HCT116 (cell line): ENCODE data around the gene SKAP1. TPM values are rescaled to one million over a fixed set of nuclear protein-coding genes. Genes with fewer than 3 reads are reported as not detected.

Experiments used
- ATAC-seq: fragments of 200-7000 bp; cut with Tn5 transposase; 2 replicates; pipeline ENCODE4 v1.9.1; 2020; ENCODE audit warnings: mild to moderate bottlenecking, moderate library complexity
- BruUV-seq: library from RNA; stranded (reverse); fragments of 400-500 nt; replicated peaks from 2 replicates; lab custom pipeline; 2021; lab: Mats Ljungman, UMichigan
- CTCF ChIA-PET: fragments of 300-600 bp; sonication (Branson Sonifier 250); formaldehyde crosslinking; loops from one replicate; lab custom pipeline; 2021; ENCODE audit warnings: antibody characterized with exemption; lab: Charles Lee
- POLR2A ChIA-PET: fragments of 300-600, 350-600 bp; sonication (Branson Sonifier 250); formaldehyde crosslinking; loops from one replicate; lab custom pipeline; 2021; ENCODE audit warnings: antibody characterized with exemption; lab: Charles Lee
- RAD21 ChIA-PET, 2 experiments: fragments of 300-600 bp; sonication (Branson Sonifier 250); formaldehyde crosslinking; loops; one replicate each; lab custom pipeline; 2023; ENCODE audit warnings: low total read pairs in 2 of 2; ENCODE audit not compliant: uncharacterized antibody in 2 of 2, unreplicated experiment in 2 of 2, low non-redundant PET in 1 of 2; lab: Charles Lee
- DNase-seq: peaks from one replicate; pipeline ENCODE4 v3.0.0-alpha.2; 2010; ENCODE audit warnings: low read depth, low spot score
- H2AFZ ChIP-seq: fragments of 200-600 bp; shearing (Covaris generic), sonication (generic); 2 replicates; pipeline ENCODE4 v1.6.1; 2017; ENCODE audit warnings: low read depth, mixed run types, mixed read lengths, antibody characterized with exemption, low read length; ENCODE audit not compliant: poor library complexity, severe bottlenecking
- H3K27ac ChIP-seq: 2 replicates; pipeline ENCODE4 v1.5.1; 2012; ENCODE audit warnings: low read depth, low read length
- H3K27me3 ChIP-seq: fragments of 200-600 bp; sonication (generic); 2 replicates; pipeline ENCODE4 v1.6.1; 2016; ENCODE audit warnings: mixed run types, low read length, mixed read lengths; ENCODE audit not compliant: insufficient read depth
- H3K36me3 ChIP-seq, 2 experiments: fragments of 200-500 bp in 1 of 2; fragments of 200-600 bp in 1 of 2; sonication (Bioruptor generic) in 1 of 2; sonication (generic) in 1 of 2; 2 replicates each; pipeline versions ENCODE4 v1.5.1 to v1.6.1; 2014 to 2016; ENCODE audit warnings: low read length in 2 of 2, inconsistent platforms in 1 of 2, mixed read lengths in 1 of 2, mixed run types in 1 of 2; ENCODE audit not compliant: insufficient read depth in 2 of 2, control insufficient read depth in 1 of 2
- H3K4me1 ChIP-seq, 2 experiments: fragments of 200-600 bp in 1 of 2; sonication (generic) in 1 of 2; 2 replicates each; pipeline versions ENCODE4 v1.5.1 to v1.6.1; 2012 to 2017; ENCODE audit warnings: low read length in 2 of 2, inconsistent platforms in 1 of 2, mild to moderate bottlenecking in 1 of 2, mixed read lengths in 1 of 2, mixed run types in 1 of 2, moderate library complexity in 1 of 2; ENCODE audit not compliant: insufficient read depth in 2 of 2, control insufficient read depth in 1 of 2
- H3K4me2 ChIP-seq: fragments of 200-600 bp; sonication (generic); 2 replicates; pipeline ENCODE4 v1.6.1; 2017; ENCODE audit warnings: mixed run types, low read length, mixed read lengths
- H3K4me3 ChIP-seq, 2 experiments: fragments of 200-600 bp in 1 of 2; sonication (generic) in 1 of 2; replicated peaks in 1 of 2; 2 replicates each; pipeline ENCODE4 v1.5.1; 2011 to 2016; ENCODE audit warnings: low read length in 2 of 2, control low read depth in 1 of 2, low read depth in 1 of 2, mild to moderate bottlenecking in 1 of 2, mixed read lengths in 1 of 2, mixed run types in 1 of 2
- H3K79me2 ChIP-seq: fragments of 200-600 bp; sonication (generic); 2 replicates; pipeline ENCODE4 v1.6.1; 2017; ENCODE audit warnings: mild to moderate bottlenecking, mixed run types, low read length, moderate library complexity, mixed read lengths; ENCODE audit not compliant: insufficient read depth
- H3K9ac ChIP-seq: fragments of 200-600 bp; sonication (generic); 2 replicates; pipeline ENCODE4 v1.6.1; 2016; ENCODE audit warnings: low read length, mixed read lengths
- H3K9me2 ChIP-seq: fragments of 200-600 bp; sonication (generic), shearing (Covaris generic); 2 replicates; pipeline ENCODE4 v1.6.1; 2017; ENCODE audit warnings: mixed run types, mild to moderate bottlenecking, moderate library complexity; ENCODE audit not compliant: insufficient read depth
- H3K9me3 ChIP-seq, 2 experiments: fragments of 200-500 bp in 1 of 2; fragments of 200-600 bp in 1 of 2; sonication (Bioruptor generic) in 1 of 2; sonication (generic) in 1 of 2; 2 replicates each; pipeline ENCODE4 v1.6.1; 2014 to 2017; ENCODE audit warnings: low read length in 2 of 2, mixed read lengths in 2 of 2, inconsistent platforms in 1 of 2, low read depth in 1 of 2, mild to moderate bottlenecking in 1 of 2, mixed run types in 1 of 2, moderate library complexity in 1 of 2; ENCODE audit not compliant: control insufficient read depth in 1 of 2, insufficient read depth in 1 of 2
- H4K20me1 ChIP-seq: fragments of 200-600 bp; sonication (generic), shearing (Covaris generic); 2 replicates; pipeline ENCODE4 v1.6.1; 2017; ENCODE audit warnings: mixed run types, mild to moderate bottlenecking, moderate library complexity; ENCODE audit not compliant: insufficient read depth
- CBX3 ChIP-seq: IDR thresholded peaks from 2 replicates; pipeline ENCODE4 v1.6.1; 2012; ENCODE audit warnings: low read depth
- CEBPB ChIP-seq: IDR thresholded peaks from 2 replicates; pipeline ENCODE4 v1.6.1; 2012; ENCODE audit warnings: low read depth
- ELF1 ChIP-seq: IDR thresholded peaks from 2 replicates; pipeline ENCODE4 v1.6.1; 2012; ENCODE audit warnings: low read depth, borderline replicate concordance
- EZH2phosphoT487 ChIP-seq: fragments of 200-600 bp; IDR thresholded peaks from 2 replicates; pipeline ENCODE4 v1.6.1; 2018; ENCODE audit warnings: antibody characterized with exemption, borderline replicate concordance
- FOSL1 ChIP-seq: IDR thresholded peaks from 2 replicates; pipeline ENCODE4 v1.6.1; 2012; ENCODE audit warnings: low read depth
- JUND ChIP-seq: IDR thresholded peaks from 2 replicates; pipeline ENCODE4 v1.6.1; 2012
- POLR2A ChIP-seq: IDR thresholded peaks from 2 replicates; pipeline ENCODE4 v1.7.0; 2011; ENCODE audit warnings: borderline replicate concordance; ENCODE audit not compliant: insufficient read depth, insufficient read length; ENCODE audit errors: extremely low read depth
- POLR2AphosphoS5 ChIP-seq: IDR thresholded peaks from 2 replicates; pipeline ENCODE4 v1.6.1; 2011; ENCODE audit warnings: mild to moderate bottlenecking, low read depth, low read length, moderate library complexity
- SRF ChIP-seq: IDR thresholded peaks from 2 replicates; pipeline ENCODE4 v1.6.1; 2012; ENCODE audit warnings: low read depth
- ZFX ChIP-seq: fragments of 450-650 bp; IDR thresholded peaks from 2 replicates; pipeline ENCODE4 v1.6.1; 2017
- ZNF274 ChIP-seq: fragments of 200-500 bp; sonication (Bioruptor generic); IDR thresholded peaks from 2 replicates; pipeline ENCODE4 v1.6.1; 2014; ENCODE audit warnings: mild to moderate bottlenecking, low read depth, low read length, inconsistent platforms
- intact Hi-C: fragments of 100-400 bp; cut with micrococcal nuclease; formaldehyde crosslinking; loops from 2 replicates; pipeline ENCODE4 v1.10.0; 2022
- total RNA-seq: library from RNA; stranded (reverse); gene quantifications from one replicate; pipeline ENCODE4 v1.2.1, GENCODE V29; 2021; ENCODE audit not compliant: unreplicated experiment
- TF ChIP-seq, protein P1 (sequence below): IDR thresholded peaks from 2 replicates; pipeline ENCODE4 v1.6.1; 2012; ENCODE audit warnings: low read depth
- TF ChIP-seq, protein P2 (sequence below): IDR thresholded peaks from 2 replicates; pipeline ENCODE4 v1.6.1; 2012

SKAP1 gene
- total RNA-seq, 1 experiment from 2014 or later, result 12.4 TPM

DNA sequence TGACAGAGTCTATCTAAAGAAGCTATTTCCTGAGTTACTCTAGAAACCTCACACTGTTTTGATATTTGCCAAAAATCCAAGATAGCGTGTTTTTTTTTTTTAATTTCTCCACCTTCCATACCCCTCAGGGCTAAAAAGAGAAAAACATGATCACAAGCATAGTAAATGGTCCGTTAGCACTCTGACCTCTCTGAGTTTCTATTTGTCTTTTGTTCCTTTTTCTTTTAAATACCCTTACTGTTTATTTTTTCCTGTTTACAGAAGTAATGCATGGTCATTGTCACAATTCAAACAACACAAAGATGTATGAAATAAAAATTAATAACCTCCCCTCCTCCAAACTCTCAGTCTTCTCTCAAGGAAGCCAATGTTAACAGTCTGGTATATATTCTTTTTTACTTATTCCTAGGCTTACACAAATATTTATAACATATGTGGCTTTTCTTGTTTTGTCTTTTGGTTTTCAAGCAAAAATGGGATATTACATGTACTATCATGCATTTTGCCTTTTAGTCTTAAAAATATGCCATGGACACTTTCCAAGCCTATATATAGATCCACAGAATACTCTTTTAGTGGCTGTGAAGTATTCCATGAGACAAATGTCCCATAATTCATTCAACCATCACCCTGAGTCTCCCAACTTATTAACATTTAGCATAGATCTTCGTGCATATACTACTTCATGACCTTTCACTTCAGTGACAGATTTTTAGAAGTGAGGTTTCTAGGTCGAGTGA is 3.1 kb downstream of the SKAP1 start:
- Histone ChIP-seq H4K20me1 (no peaks in the 10 kb centered on the region), H3K9ac (no peak overlapping the region), H2AFZ (no peak overlapping the region), H3K9me2 (no peaks in the 10 kb centered on the region), H3K4me3 (no peak overlapping the region), H3K4me2 (no peak overlapping the region), H3K27ac (no peak overlapping the region), H3K4me1 (peaks cover 0 to 26% of the 10 kb centered on the region in 2 experiments; a peak in 2 of 4 replicates), H3K79me2 (no peaks in the 10 kb centered on the region), H3K9me3 (no peaks in the 10 kb centered on the region), H3K27me3 (no peaks in the 10 kb centered on the region), H3K36me3 (no peaks in the 10 kb centered on the region)
- TF ChIP-seq CBX3 (no peak), POLR2A (no peak), FOSL1 (no peak), SRF (no peak), EZH2phosphoT487 (no peak), ZFX (no peak), ZNF274 (no peak), ELF1 (no peak), CEBPB (no peak), POLR2AphosphoS5 (no peak), JUND (no peak)
- TF ChIP-seq, protein P1, sequence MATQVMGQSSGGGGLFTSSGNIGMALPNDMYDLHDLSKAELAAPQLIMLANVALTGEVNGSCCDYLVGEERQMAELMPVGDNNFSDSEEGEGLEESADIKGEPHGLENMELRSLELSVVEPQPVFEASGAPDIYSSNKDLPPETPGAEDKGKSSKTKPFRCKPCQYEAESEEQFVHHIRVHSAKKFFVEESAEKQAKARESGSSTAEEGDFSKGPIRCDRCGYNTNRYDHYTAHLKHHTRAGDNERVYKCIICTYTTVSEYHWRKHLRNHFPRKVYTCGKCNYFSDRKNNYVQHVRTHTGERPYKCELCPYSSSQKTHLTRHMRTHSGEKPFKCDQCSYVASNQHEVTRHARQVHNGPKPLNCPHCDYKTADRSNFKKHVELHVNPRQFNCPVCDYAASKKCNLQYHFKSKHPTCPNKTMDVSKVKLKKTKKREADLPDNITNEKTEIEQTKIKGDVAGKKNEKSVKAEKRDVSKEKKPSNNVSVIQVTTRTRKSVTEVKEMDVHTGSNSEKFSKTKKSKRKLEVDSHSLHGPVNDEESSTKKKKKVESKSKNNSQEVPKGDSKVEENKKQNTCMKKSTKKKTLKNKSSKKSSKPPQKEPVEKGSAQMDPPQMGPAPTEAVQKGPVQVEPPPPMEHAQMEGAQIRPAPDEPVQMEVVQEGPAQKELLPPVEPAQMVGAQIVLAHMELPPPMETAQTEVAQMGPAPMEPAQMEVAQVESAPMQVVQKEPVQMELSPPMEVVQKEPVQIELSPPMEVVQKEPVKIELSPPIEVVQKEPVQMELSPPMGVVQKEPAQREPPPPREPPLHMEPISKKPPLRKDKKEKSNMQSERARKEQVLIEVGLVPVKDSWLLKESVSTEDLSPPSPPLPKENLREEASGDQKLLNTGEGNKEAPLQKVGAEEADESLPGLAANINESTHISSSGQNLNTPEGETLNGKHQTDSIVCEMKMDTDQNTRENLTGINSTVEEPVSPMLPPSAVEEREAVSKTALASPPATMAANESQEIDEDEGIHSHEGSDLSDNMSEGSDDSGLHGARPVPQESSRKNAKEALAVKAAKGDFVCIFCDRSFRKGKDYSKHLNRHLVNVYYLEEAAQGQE, result no peak
- TF ChIP-seq, protein P2, sequence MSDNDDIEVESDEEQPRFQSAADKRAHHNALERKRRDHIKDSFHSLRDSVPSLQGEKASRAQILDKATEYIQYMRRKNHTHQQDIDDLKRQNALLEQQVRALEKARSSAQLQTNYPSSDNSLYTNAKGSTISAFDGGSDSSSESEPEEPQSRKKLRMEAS, result no peak
- no TSS peak for BruUV-seq
- POLR2A ChIA-PET, result no interaction called here
- RAD21 ChIA-PET, result no interaction called here
- no peak for DNase-seq
- intact Hi-C loops, result no loop called here
- CTCF ChIA-PET, result no interaction called here
- no peak for ATAC-seq
